Transverse colon (tissue), 4 donors: Measurements from ENCODE around the gene MSI2. TPM values are rescaled to one million over a fixed set of nuclear protein-coding genes. Genes with fewer than 3 reads are reported as not detected.

Source experiments
- DNase-seq: peaks from one replicate; pipeline ENCODE4 v3.0.0-alpha.2; 2019
- H3K27ac ChIP-seq, 4 donors: fragments of 200-600 bp; sonication (generic); 2 replicates each; pipeline ENCODE4 v1.5.1; 2016 to 2018; ENCODE audit warnings: inconsistent platforms in 4 of 4
- H3K27me3 ChIP-seq: fragments of 200-600 bp; sonication (generic); 2 replicates; pipeline ENCODE4 v1.5.1; 2017; ENCODE audit warnings: inconsistent platforms
- H3K36me3 ChIP-seq, 4 donors: fragments of 200-600 bp; sonication (generic); 2 replicates each; pipeline ENCODE4 v1.5.1; 2017 to 2019; ENCODE audit warnings: inconsistent platforms in 4 of 4
- H3K4me1 ChIP-seq, 4 donors: fragments of 200-600 bp; sonication (generic); 2 replicates each; pipeline ENCODE4 v1.5.1; 2017 to 2020; ENCODE audit warnings: inconsistent platforms in 4 of 4
- H3K4me3 ChIP-seq, 4 donors: fragments of 200-600 bp; sonication (generic); 1 replicate in 1 of 4; 2 replicates in 3 of 4; pipeline versions ENCODE4 v1.5.1 to v1.6.1; 2017 to 2019; ENCODE audit warnings: inconsistent platforms in 4 of 4
- H3K9me3 ChIP-seq, 2 donors: fragments of 200-600 bp; sonication (generic); 2 replicates each; pipeline ENCODE4 v1.5.1; 2017 to 2019; ENCODE audit warnings: inconsistent platforms in 2 of 2
- EP300 ChIP-seq: sonication (generic); formaldehyde crosslinking; IDR thresholded peaks from one replicate; pipeline ENCODE4 v1.6.1; 2017; ENCODE audit warnings: antibody characterized with exemption, low read depth
- POLR2A ChIP-seq: fragments of 450-650 bp; IDR thresholded peaks from one replicate; pipeline ENCODE4 v1.6.1; 2016; ENCODE audit warnings: antibody characterized with exemption, mild to moderate bottlenecking, moderate library complexity
- POLR2AphosphoS5 ChIP-seq, 3 donors: sonication (generic); formaldehyde crosslinking; IDR thresholded peaks; one replicate each; pipeline ENCODE4 v1.6.1; 2016; ENCODE audit warnings: antibody characterized with exemption in 3 of 3
- WGBS, 2 donors: methylation state at CpG; one replicate each; pipeline ENCODE4 v1.1.5; 2018; ENCODE audit warnings: low coverage in 1 of 2; 5-methylcytosine and 5-hydroxymethylcytosine counted together
- in situ Hi-C, 4 donors: fragments of 200-750 bp; cut with MboI; loops; one replicate each; pipeline versions ENCODE4 v1.15.0 to v1.15.1; 2017; ENCODE audit warnings: low sequenced_read_pairs in 3 of 4, low pct_ligation_motif_present in 1 of 4, low pct_unique_long_range_greater_than_20kb in 1 of 4
- intact Hi-C: fragments of 100-400 bp; cut with DNase I; formaldehyde crosslinking; loops from one replicate; pipeline ENCODE4 v1.15.1; 2023; ENCODE audit warnings: low total_unique reads
- total RNA-seq, 4 donors: library from RNA; depleted of rRNA; stranded (reverse); fragments of >200 nt; gene quantifications; one replicate each; pipeline ENCODE4 v1.1.0, GENCODE V29; 2016
- TF ChIP-seq, protein P1 (sequence below), 5 experiments: fragments of 200-600 bp in 3 of 5; fragments of 450-650 bp in 2 of 5; sonication (generic) in 3 of 5; IDR thresholded peaks; 1 replicate in 2 of 5; 2 replicates in 3 of 5; pipeline ENCODE4 v1.5.1; 2016 to 2017; ENCODE audit warnings: antibody characterized with exemption in 5 of 5, inconsistent platforms in 3 of 5, mild to moderate bottlenecking in 2 of 5, moderate library complexity in 1 of 5

Gene MSI2
- total RNA-seq, 4 donors from 2014 or later = 20.6 to 36.0 (median 29.3) TPM

DNA sequence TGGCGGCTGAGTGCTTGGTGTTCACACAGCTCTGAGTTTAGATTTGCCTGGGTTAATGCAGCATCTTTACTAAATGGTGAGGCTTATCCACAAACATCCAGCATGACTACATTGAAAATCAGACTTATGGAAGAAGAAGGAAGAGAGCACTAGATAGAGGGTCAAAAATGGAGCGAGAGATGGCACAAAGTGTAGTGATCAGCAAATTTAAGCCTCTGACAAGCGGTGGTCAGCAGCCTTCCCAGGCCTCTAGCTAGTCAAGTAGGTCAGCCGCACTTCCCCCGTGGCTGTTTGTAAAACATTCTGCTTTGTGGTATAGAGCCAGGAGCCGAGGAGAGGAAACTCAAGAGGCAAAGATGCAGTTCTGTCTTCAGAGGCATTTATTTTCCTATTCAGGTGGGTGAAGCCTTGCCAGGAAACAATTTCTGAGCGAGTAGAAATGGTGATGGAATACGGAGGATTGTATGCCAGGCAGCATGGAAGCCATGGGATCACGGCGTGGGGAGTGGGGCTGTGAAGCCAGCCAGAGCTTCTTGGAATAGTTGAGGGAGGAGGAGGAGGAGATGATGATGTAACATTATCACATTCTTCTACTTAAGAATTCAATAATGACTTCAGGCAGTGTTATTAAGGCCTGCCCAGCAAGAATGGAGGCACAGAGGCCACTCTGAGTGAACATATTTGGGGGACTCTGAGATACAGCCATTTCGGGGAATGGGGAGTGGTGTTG is 118.9 kb downstream of the MSI2 start:
- H3K36me3 ChIP-seq = no peaks in the 10 kb centered on the region
- WGBS, 2 donors = 86 to 89% methylated on average over 5 to 11 of the region's 11 CpGs
- TF ChIP-seq POLR2A (no peak), EP300 (no peak), POLR2AphosphoS5 (IDR thresholded peaks at IDR 0.05) (no peak)
- TF ChIP-seq, protein P1, sequence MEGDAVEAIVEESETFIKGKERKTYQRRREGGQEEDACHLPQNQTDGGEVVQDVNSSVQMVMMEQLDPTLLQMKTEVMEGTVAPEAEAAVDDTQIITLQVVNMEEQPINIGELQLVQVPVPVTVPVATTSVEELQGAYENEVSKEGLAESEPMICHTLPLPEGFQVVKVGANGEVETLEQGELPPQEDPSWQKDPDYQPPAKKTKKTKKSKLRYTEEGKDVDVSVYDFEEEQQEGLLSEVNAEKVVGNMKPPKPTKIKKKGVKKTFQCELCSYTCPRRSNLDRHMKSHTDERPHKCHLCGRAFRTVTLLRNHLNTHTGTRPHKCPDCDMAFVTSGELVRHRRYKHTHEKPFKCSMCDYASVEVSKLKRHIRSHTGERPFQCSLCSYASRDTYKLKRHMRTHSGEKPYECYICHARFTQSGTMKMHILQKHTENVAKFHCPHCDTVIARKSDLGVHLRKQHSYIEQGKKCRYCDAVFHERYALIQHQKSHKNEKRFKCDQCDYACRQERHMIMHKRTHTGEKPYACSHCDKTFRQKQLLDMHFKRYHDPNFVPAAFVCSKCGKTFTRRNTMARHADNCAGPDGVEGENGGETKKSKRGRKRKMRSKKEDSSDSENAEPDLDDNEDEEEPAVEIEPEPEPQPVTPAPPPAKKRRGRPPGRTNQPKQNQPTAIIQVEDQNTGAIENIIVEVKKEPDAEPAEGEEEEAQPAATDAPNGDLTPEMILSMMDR (IDR thresholded peaks at IDR 0.05) = no peak

DNA sequence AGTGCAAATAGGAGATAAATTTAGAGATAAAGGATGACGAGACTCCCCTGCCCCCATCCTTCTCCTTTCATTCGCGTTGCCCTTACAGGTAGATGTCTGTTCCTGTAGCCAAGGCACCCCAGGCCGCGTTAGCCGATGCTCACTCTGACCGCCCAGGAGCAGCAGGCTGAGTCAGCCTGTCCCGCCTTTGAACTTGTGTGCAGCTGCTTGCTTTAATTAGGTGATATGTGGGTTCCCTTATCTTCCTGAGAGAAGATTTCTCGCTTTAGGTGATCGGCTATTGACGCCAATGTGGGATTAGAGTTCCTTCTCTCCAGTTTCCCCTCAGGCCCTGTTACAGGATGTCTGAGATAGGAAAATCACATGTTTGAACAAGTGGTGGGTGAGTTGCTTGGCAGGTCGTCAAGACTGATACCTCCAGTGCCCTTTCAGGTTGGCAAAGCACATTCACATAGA is 119.5 kb downstream of the MSI2 start:
- H3K4me1 ChIP-seq = peaks cover 0 to 14% (median 3%) of the 10 kb centered on the region in 4 donors
- no peaks in the 10 kb centered on the region for H3K27me3 ChIP-seq
- no peaks in the 10 kb centered on the region for H3K36me3 ChIP-seq
- intact Hi-C loops = no loop called here
- 85 to 100% methylated on average over 3 to 12 of the region's 12 CpGs for WGBS, 2 donors
- no peak overlapping the region for H3K27ac ChIP-seq
- TF ChIP-seq EP300 = no peak
- TF ChIP-seq, protein P1 (IDR thresholded peaks at IDR 0.05) = no peak
- TF ChIP-seq POLR2AphosphoS5 (IDR thresholded peaks at IDR 0.05) = no peak
- no peak for TF ChIP-seq POLR2A
- in situ Hi-C loops = no loop called here
- no peaks in the 10 kb centered on the region for H3K9me3 ChIP-seq
- DNase-seq = no peak
- no peak overlapping the region for H3K4me3 ChIP-seq

More for the DNA sequence above, 118.9 kb downstream of the MSI2 start:
- in situ Hi-C loops (no loop called here), intact Hi-C loops (no loop called here)
- Histone ChIP-seq H3K27me3 (no peaks in the 10 kb centered on the region), H3K4me1 (peaks cover 0 to 14% (median 3%) of the 10 kb centered on the region in 4 donors), H3K9me3 (no peaks in the 10 kb centered on the region), H3K4me3 (no peak overlapping the region), H3K27ac (no peak overlapping the region)
- no peak for DNase-seq

DNA sequence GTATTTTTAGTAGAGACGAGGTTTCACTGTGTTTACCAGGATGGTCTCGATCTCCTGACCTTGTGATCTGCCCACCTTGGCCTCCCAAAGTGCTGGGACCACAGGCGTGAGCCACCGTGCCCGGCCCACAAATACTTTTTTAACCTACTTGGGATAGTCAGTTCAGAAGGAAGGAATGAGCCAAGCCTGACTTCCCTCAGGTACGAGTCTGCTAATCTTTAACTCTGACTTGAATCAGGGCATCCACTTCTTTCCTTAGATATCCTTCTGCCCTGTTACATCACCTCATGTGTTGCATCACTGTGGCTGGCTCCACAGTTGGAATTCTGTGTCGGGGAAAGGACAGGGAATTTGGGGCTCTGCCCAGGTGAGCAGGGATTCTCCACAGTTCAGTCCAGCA is 120.8 kb downstream of the MSI2 start:
- in situ Hi-C loops (no loop called here), intact Hi-C loops (no loop called here)
- Histone ChIP-seq H3K4me3 (no peak overlapping the region), H3K36me3 (no peaks in the 10 kb centered on the region), H3K27ac (no peak overlapping the region), H3K27me3 (no peaks in the 10 kb centered on the region), H3K9me3 (no peaks in the 10 kb centered on the region), H3K4me1 (peaks cover 0 to 12% (median 3%) of the 10 kb centered on the region in 4 donors)
- no peak for DNase-seq
- TF ChIP-seq POLR2A = no peak
- no peak for TF ChIP-seq POLR2AphosphoS5 (IDR thresholded peaks at IDR 0.05)
- no peak for TF ChIP-seq EP300
- TF ChIP-seq, protein P1 (IDR thresholded peaks at IDR 0.05) = no peak
- 95% methylated on average over 7 of the region's 7 CpGs; no CpG with 5 or more reads in 1 of the 2 donors for WGBS, 2 donors

DNA sequence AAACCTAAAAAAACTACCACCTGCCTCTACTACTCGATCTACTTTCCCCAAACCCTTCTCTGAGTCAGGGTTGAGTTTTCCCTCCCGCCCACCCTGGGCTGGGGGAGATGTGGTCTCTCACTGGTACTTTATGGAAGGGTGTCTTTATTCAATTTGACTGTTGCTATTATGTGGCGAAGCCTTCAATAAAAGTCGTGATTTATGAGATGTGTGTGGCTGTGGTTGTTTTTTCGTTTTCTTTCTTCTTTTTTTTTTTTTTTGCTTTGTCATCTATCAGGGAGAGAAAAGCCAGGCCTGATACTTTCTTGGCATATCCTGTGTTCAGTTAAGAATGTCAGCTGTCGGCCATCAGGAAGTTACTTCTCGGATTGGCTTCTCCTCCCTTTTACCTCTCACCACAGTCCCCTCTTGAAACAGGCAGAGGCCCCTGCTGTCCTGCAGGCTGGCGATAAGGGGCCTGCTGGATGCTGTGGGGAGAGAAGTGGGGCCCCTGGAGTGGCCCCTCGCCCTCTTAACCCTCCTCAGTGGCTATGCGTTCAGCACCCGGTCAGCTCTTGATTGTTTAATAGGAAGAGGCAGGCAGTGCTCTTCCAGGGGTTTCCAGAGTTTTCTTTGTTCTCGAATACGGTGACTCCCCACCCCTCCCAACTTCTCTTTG is 123.0 kb downstream of the MSI2 start:
- DNase-seq = no peak
- no peak overlapping the region for H3K27ac ChIP-seq
- intact Hi-C loops (no loop called here), in situ Hi-C loops (no loop called here)
- no peaks in the 10 kb centered on the region for H3K36me3 ChIP-seq
- no peak overlapping the region for H3K4me3 ChIP-seq
- WGBS, 2 donors = 50 to 68% methylated on average over 5 to 13 of the region's 13 CpGs
- no peaks in the 10 kb centered on the region for H3K9me3 ChIP-seq
- peaks cover 0 to 8% (median 0%) of the 10 kb centered on the region in 4 donors for H3K4me1 ChIP-seq
- TF ChIP-seq EP300 (no peak), POLR2A (no peak), POLR2AphosphoS5 (IDR thresholded peaks at IDR 0.05) (no peak)
- TF ChIP-seq, protein P1 (IDR thresholded peaks at IDR 0.05) = no peak
- no peaks in the 10 kb centered on the region for H3K27me3 ChIP-seq
